Kidney glomerular epithelial cell (primary cell): ENCODE data around the gene APPBP2.

Experiments
- DNase-seq: peaks from one replicate; lab custom pipeline; 2025; lab: John Stamatoyannopoulos, UW

APPBP2 gene

DNA sequence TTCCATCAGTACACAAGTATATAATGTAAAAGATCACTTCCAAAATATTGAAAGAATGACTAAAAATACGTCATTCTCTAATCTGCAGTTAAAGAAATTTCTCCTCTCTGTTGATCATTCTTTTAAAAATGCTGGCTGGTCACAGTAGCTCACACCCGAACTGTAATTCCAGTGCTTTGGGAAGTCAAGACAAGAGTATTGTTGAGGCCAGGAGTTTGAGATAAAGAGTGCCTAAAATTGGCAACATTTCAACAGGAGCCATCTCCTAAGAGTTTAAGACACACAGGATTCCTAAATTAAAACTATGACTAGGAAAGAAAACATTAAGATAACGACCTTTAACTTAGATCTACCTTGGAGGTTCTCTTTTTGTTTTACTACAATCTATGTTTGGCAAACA lies 129.6 kb downstream of the APPBP2 start:
- no peak for DNase-seq

DNA sequence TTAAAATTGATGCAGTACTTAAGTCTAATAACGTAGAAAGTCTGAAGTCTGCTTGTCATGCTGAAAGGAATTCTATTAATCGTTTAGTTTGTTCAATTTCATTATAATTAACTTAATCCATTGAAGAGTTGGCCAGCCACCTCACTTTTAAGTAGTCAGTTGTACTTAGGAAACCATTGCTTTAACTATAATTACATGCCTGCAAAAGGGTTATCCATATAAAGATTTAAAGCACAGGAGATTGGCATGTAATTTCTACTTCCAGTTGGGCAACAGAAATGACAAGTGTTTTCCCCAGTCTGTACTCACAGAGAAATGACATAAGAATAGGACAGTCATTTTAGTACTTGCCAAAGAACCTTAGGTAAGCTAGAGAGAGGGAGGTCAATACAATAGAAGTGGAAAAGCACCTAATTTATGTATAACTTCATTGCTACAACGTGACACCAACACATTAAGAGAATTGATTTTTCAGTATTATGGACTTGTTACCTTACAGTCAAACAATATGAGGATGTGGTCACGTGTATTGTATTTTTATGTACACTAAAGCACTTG lies 130.5 kb downstream of the APPBP2 start:
- DNase-seq, result no peak

DNA sequence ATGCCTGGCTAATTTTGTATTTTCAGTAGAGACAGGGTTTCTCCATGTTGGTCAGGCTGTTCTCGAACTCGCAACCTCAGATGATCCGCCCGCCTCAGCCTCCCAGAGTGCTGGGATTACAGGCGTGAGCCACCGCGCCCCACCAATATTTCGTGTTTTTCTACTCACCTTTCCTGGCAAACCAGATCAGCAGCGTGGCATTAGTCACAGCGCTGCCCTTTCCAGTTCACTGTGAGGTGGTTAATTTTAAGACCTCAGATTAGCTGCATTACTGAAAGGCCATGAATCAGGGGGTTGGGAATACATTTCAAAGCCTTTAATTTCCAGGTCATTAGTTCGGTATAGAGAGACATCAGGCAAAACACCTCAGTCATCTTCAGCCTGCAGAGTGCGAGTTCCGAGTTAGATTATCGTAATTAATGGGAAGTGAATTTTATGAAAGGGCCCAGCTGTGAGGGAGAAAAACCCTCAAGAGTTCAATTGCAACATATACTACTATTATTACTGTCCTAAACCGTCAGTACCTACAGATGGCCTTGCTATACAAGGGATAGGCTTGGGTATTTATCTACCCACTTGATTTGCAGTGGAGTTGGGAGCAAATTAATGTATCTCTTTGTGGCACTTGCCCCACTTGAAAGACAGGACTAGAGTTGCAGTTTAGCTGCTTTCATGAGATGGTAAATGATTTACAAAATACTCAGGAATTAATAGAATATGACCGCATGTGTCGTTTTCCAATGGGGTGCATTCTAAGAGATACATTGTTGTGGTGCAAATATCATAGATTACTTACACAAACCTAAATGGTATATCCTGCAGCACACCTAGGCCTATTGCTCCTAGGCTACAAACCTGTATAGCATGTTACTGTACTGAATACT lies 132.0 kb downstream of the APPBP2 start:
- no peak for DNase-seq
